ENCODE measurements around the gene RAB4A. TPM values are rescaled to one million over a fixed set of nuclear protein-coding genes. Genes with fewer than 3 reads are reported as not detected.

The RAB4A gene
- total and polyA plus RNA-seq, 2 of the 13 experiments (the other 11 are each of a cell fraction or from before 2014, with no cell fraction given), result 56.0 to 80.1 TPM

- TF ChIP-seq ZBTB40 (IDR thresholded peaks at IDR 0.05) (no peak), ZBTB40 (CRISPR knock-in tag; IDR thresholded peaks at IDR 0.05) (no peak), NCOA2 (CRISPR knock-in tag; IDR thresholded peaks at IDR 0.05) (no peak), CENPT (CRISPR knock-in tag; IDR thresholded peaks at IDR 0.05; ENCODE audit: low read depth) (no peak), HBP1 (CRISPR knock-in tag; IDR thresholded peaks at IDR 0.05; ENCODE audit: low read depth) (no peak), NPAS2 (CRISPR knock-in tag; IDR thresholded peaks at IDR 0.05; ENCODE audit: borderline replicate concordance) (no peak), ZBTB21 (CRISPR knock-in tag; IDR thresholded peaks at IDR 0.05) (no peak), XRCC5 (optimal IDR thresholded peaks at IDR 0.05; ENCODE audit: low read length) (no peak), PHF21A (CRISPR knock-in tag; IDR thresholded peaks at IDR 0.05) (no peak), CBX1 (IDR thresholded peaks at IDR 0.05; ENCODE audit: low read depth) (peak; percentile 9), ZMYM3 (CRISPR knock-in tag; IDR thresholded peaks at IDR 0.05) (no peak), ZNF143 (CRISPR knock-in tag; IDR thresholded peaks at IDR 0.05) (no peak), ZKSCAN1 (IDR thresholded peaks at IDR 0.05; ENCODE audit: low read length) (no peak), THRA (CRISPR knock-in tag; IDR thresholded peaks at IDR 0.05; ENCODE audit: borderline replicate concordance) (no peak), SNAPC5 (CRISPR knock-in tag; IDR thresholded peaks at IDR 0.05; ENCODE audit: borderline replicate concordance) (no peak)
Measured at GRCh38 chr1:229342656-229343569, 72.0 kb downstream of the RAB4A start, which contains the start of gene CCSAP (continued).

Measured in HepG2 (cell line).